GM20000 (cell line): ENCODE results near the gene AFAP1L2.
A peak's percentile ranks its signal among the peaks of the same experiment; 100 is the strongest.

Experiments
- DNase-seq: peaks from one replicate; pipeline ENCODE4 v3.0.0; 2012; ENCODE audit warnings: low spot score
- CTCF ChIP-seq: IDR thresholded peaks from 2 replicates; pipeline ENCODE4 v1.5.1; 2012; ENCODE audit warnings: mild to moderate bottlenecking, control low read depth; ENCODE audit errors: extremely low read depth, missing control alignments

The AFAP1L2 gene

DNA sequence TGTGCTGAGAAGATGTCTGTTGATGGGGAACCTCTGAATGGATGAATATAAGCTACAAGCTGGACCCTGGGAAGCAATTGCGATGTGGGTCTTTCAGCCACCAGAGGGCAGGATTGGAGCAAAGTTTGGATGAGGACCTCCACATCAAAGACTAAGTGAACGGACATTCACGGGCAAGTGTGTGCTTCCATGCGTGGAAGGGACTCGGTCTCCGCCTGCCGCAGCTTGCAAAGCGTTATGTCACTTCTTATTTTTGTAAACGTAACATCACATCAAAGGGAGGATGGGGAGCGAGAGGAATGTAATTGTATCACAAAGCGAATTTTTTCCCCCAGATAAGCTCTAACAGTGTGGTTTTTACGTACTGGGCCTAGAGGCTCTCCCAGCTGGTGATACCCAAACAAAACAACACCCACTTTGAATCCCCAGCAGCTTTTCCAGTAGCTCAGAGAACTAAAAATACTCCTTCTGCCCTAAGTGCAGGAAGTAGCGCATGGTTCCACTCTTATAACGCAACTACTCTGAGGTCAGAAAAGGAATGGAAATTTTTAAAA is 100.2 kb downstream of the AFAP1L2 start:
- peak; percentile 88 for DNase-seq
- TF ChIP-seq CTCF = peak; percentile 61

- no peak for TF ChIP-seq CTCF
Measured at GRCh38 chr10:114303556-114303955, 100.7 kb downstream of the AFAP1L2 start.

DNA sequence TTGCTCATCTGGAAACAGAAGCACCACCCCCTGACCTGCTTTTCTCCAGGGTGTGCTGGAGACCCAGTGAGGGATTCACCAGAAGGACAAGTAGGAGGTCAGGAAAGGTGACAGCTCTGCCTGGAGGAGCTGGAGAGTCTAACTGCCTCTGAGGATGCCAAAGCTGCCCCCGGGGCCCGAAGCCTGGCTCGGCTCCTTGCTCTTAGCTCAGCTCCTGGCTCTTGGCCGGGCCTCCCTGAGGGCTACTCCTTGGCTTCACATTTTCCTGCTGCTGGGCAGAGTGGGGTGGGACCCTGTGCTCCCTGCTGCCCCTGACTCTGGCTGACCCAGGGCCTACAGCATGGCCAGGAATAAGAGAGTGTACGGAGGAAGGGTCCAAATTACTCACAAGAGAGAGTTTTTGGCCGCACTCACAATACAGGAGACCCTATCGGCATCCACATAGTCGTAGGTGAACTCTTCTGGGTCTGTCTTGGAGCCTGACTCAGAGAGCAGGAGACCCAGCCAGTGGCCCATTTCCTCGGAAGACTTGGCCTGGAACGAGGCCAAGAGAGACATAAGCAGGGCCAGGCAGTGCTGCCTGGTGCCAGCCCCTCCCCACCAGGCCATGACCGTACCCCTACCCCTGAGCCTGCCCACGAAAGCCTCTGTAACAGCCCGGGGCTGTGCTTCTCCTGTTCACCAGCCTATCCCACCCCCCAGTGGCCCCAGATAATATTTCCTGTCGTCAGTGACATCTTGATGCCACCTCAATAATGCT is 102.2 kb downstream of the AFAP1L2 start:
- no peak for TF ChIP-seq CTCF

More at GRCh38 chr10:114303556-114303955, 100.7 kb downstream of the AFAP1L2 start:
- no peak for DNase-seq

GRCh38 chr10:114301177-114301576 is 103.1 kb downstream of the AFAP1L2 start:
- TF ChIP-seq CTCF = no peak
- DNase-seq = no peak

More for the DNA sequence above, 102.2 kb downstream of the AFAP1L2 start:
- DNase-seq = no peak

GRCh38 chr10:114300036-114300645 is 104.2 kb downstream of the AFAP1L2 start:
- no peak for DNase-seq
- no peak for TF ChIP-seq CTCF

- no peak for DNase-seq
- no peak for TF ChIP-seq CTCF
Measured at GRCh38 chr10:114297136-114297705, 107.1 kb downstream of the AFAP1L2 start.

DNA sequence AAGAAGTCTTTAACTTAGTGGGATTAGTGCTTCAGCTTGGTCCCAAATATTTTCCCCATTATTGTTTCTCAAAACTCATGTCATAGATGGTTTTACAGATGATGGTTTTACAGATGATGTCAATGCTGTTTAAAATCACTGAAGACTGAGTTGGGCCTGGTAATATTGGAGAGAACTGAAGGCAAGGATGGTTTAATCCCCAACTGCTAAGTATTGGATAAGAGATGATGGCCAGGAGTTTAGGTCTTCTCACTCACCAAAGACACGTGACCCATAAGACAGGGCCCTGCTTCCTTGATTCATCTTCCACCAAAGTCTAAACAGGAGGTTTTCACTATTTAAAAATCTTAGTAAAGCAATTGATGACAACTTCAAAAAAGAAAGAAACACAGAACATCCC is 108.9 kb downstream of the AFAP1L2 start:
- no peak for TF ChIP-seq CTCF
- no peak for DNase-seq
